H9 (cell line): ENCODE data around the gene IL11RA. TPM values are rescaled to one million over a fixed set of nuclear protein-coding genes. Genes with fewer than 3 reads are reported as not detected.

ENCODE experiments used
- DNase-seq: peaks from one replicate; pipeline ENCODE4 v3.0.0-alpha.2; 2017
- H2AFZ ChIP-seq: one replicate; pipeline ENCODE4 v1.6.1; 2013; ENCODE audit warnings: mild to moderate bottlenecking, low read length, control low read depth, moderate library complexity
- H2AK5ac ChIP-seq: 2 replicates; pipeline ENCODE4 v1.6.1; 2013; ENCODE audit warnings: low read length, control low read depth, mixed read lengths; ENCODE audit not compliant: insufficient read length
- H2BK120ac ChIP-seq: one replicate; pipeline ENCODE4 v1.6.1; 2013; ENCODE audit warnings: low read depth, mild to moderate bottlenecking, low read length, control low read depth, inconsistent platforms; ENCODE audit not compliant: poor library complexity, severe bottlenecking
- H2BK12ac ChIP-seq: 2 replicates; pipeline ENCODE4 v1.6.1; 2013; ENCODE audit warnings: low read length, control low read depth, mixed read lengths, low read depth; ENCODE audit not compliant: insufficient read length
- H2BK15ac ChIP-seq: 2 replicates; pipeline ENCODE4 v1.6.1; 2013; ENCODE audit warnings: low read depth, low read length, control low read depth
- H2BK20ac ChIP-seq: one replicate; pipeline ENCODE4 v1.6.1; 2013; ENCODE audit warnings: low read depth, mild to moderate bottlenecking, low read length, control low read depth, inconsistent platforms; ENCODE audit not compliant: poor library complexity, severe bottlenecking
- H2BK5ac ChIP-seq: 2 replicates; pipeline ENCODE4 v1.6.1; 2013; ENCODE audit warnings: low read length, control low read depth, mixed read lengths; ENCODE audit not compliant: insufficient read length
- H3K14ac ChIP-seq: 2 replicates; pipeline ENCODE4 v1.6.1; 2013; ENCODE audit warnings: low read length, control low read depth; ENCODE audit not compliant: insufficient read depth
- H3K18ac ChIP-seq: 2 replicates; pipeline ENCODE4 v1.6.1; 2013; ENCODE audit warnings: low read depth, mild to moderate bottlenecking, mixed read lengths, low read length, control low read depth; ENCODE audit not compliant: insufficient read length
- H3K23ac ChIP-seq: 2 replicates; pipeline ENCODE4 v1.6.1; 2013; ENCODE audit warnings: low read length, control low read depth, mixed read lengths, low read depth; ENCODE audit not compliant: insufficient read length
- H3K23me2 ChIP-seq: 2 replicates; pipeline ENCODE4 v1.6.1; 2013; ENCODE audit warnings: low read depth, mild to moderate bottlenecking, mixed read lengths, low read length, control low read depth; ENCODE audit not compliant: insufficient read length, poor library complexity, severe bottlenecking
- H3K27ac ChIP-seq: 2 replicates; pipeline ENCODE4 v1.5.1; 2013; ENCODE audit warnings: low read length, control low read depth, mixed read lengths, low read depth; ENCODE audit not compliant: insufficient read length
- H3K27me3 ChIP-seq: 2 replicates; pipeline ENCODE4 v1.6.1; 2013; ENCODE audit warnings: low read length, control low read depth, inconsistent platforms; ENCODE audit not compliant: insufficient read depth
- H3K4ac ChIP-seq: 2 replicates; pipeline ENCODE4 v1.6.1; 2013; ENCODE audit warnings: low read depth, mild to moderate bottlenecking, control low read depth, inconsistent platforms, low read length, moderate library complexity
- H3K4me1 ChIP-seq: 2 replicates; pipeline ENCODE4 v1.6.1; 2013; ENCODE audit warnings: low read length, control low read depth, inconsistent platforms; ENCODE audit not compliant: insufficient read depth
- H3K4me2 ChIP-seq: 2 replicates; pipeline ENCODE4 v1.6.1; 2013; ENCODE audit warnings: low read length, control low read depth, mixed read lengths; ENCODE audit not compliant: insufficient read length, insufficient read depth
- H3K56ac ChIP-seq: 2 replicates; pipeline ENCODE4 v1.6.1; 2013; ENCODE audit warnings: low read depth, mild to moderate bottlenecking, mixed read lengths, low read length, control low read depth; ENCODE audit not compliant: insufficient read length
- H3K79me1 ChIP-seq: 2 replicates; pipeline ENCODE4 v1.6.1; 2013; ENCODE audit warnings: low read depth, mild to moderate bottlenecking, moderate library complexity, low read length, control low read depth, inconsistent platforms; ENCODE audit not compliant: insufficient read depth, poor library complexity, severe bottlenecking
- H3K79me2 ChIP-seq: 2 replicates; pipeline ENCODE4 v1.6.1; 2013; ENCODE audit warnings: low read length, control low read depth, inconsistent platforms; ENCODE audit not compliant: insufficient read depth
- H3K9ac ChIP-seq: 2 replicates; pipeline ENCODE4 v1.6.1; 2013; ENCODE audit warnings: low read length, control low read depth, mixed read lengths; ENCODE audit not compliant: insufficient read length; ENCODE audit errors: extremely low read depth
- H3K9me3 ChIP-seq: one replicate; pipeline ENCODE4 v1.6.1; 2013; ENCODE audit warnings: low read depth, low read length, inconsistent platforms; ENCODE audit not compliant: control insufficient read depth
- H3T11ph ChIP-seq: one replicate; pipeline ENCODE4 v1.6.1; 2013; ENCODE audit warnings: mild to moderate bottlenecking, low read length, control low read depth, inconsistent platforms
- H4K20me1 ChIP-seq: one replicate; pipeline ENCODE4 v1.6.1; 2013; ENCODE audit not compliant: control insufficient read depth, insufficient read length, insufficient read depth
- H4K5ac ChIP-seq: 2 replicates; pipeline ENCODE4 v1.6.1; 2013; ENCODE audit warnings: low read depth, mild to moderate bottlenecking, mixed read lengths, low read length, control low read depth; ENCODE audit not compliant: insufficient read length
- H4K8ac ChIP-seq: replicated peaks from 2 replicates; pipeline ENCODE4 v1.6.1; 2013; ENCODE audit warnings: low read length, control low read depth, mixed read lengths, low read depth; ENCODE audit not compliant: insufficient read length
- H4K91ac ChIP-seq: 2 replicates; pipeline ENCODE4 v1.6.1; 2013; ENCODE audit warnings: low read depth, mild to moderate bottlenecking, moderate library complexity, mixed read lengths, low read length, control low read depth; ENCODE audit not compliant: insufficient read length
- H3K27ac Mint-ChIP-seq, 3 experiments: 2 replicates in 2 of 3; 3 replicates in 1 of 3; pipeline ENCODE4 v1.8.0; 2020 to 2021; ENCODE audit warnings: mixed read lengths in 3 of 3, mild to moderate bottlenecking in 1 of 3, moderate library complexity in 1 of 3
- H3K27me3 Mint-ChIP-seq: 2 replicates; pipeline ENCODE4 v1.8.0; 2021; ENCODE audit warnings: low read depth, mild to moderate bottlenecking, moderate library complexity, mixed read lengths
- H3K36me3 Mint-ChIP-seq, 3 experiments: 2 replicates in 2 of 3; 3 replicates in 1 of 3; pipeline ENCODE4 v1.8.0; 2020 to 2021; ENCODE audit warnings: low read depth in 3 of 3, mixed read lengths in 3 of 3; ENCODE audit not compliant: insufficient read depth in 1 of 3
- H3K4me1 Mint-ChIP-seq, 2 experiments: 2 replicates each; pipeline ENCODE4 v1.8.0; 2020; ENCODE audit warnings: mixed read lengths in 2 of 2
- H3K4me3 Mint-ChIP-seq, 2 experiments: 2 replicates in 1 of 2; 3 replicates in 1 of 2; pipeline ENCODE4 v1.8.0; 2020 to 2021; ENCODE audit warnings: mild to moderate bottlenecking in 2 of 2, mixed read lengths in 2 of 2, moderate library complexity in 1 of 2
- H3K9me3 Mint-ChIP-seq, 2 experiments: 2 replicates in 1 of 2; 3 replicates in 1 of 2; pipeline ENCODE4 v1.8.0; 2020; ENCODE audit warnings: mild to moderate bottlenecking in 2 of 2, mixed read lengths in 2 of 2, moderate library complexity in 1 of 2
- CTCF ChIP-seq: fragments of 200-600 bp; sonication (generic); conservative IDR thresholded peaks from 3 replicates; pipeline ENCODE4 v1.8.0; 2021; ENCODE audit warnings: antibody characterized with exemption, mild to moderate bottlenecking
- WGBS: extraction: QIAGEN DNeasy Blood & Tissue Kit; methylation state at CpG from one replicate; pipeline ENCODE4 v1.1.7; 2013; ENCODE audit warnings: missing lambda C conversion rate, low lambda C conversion rate, mixed read lengths; ENCODE audit not compliant: insufficient read length; ENCODE audit errors: extremely low coverage; 5-methylcytosine and 5-hydroxymethylcytosine counted together
- total RNA-seq: library from RNA; stranded (reverse); gene quantifications from 2 replicates; pipeline ENCODE4 v1.2.1, GENCODE V29; 2021

The IL11RA gene
- total RNA-seq, 1 experiment from 2014 or later, result 8.7 TPM

GRCh38 chr9:34656992-34657391, 5.0 kb downstream of the IL11RA start:
- Histone ChIP-seq H2BK15ac (no peak overlapping the region), H4K91ac (no peak overlapping the region), H3K79me2 (no peaks in the 10 kb centered on the region), H3K9me3 (no peaks in the 10 kb centered on the region), H3K14ac (no peak overlapping the region), H3K4me2 (no peak overlapping the region), H2AK5ac (no peak overlapping the region), H4K20me1 (peaks cover 3% of the 10 kb centered on the region), H2BK12ac (no peak overlapping the region), H3K23me2 (peaks cover 3% of the 10 kb centered on the region), H2BK5ac (no peak overlapping the region), H3K27me3 (no peaks in the 10 kb centered on the region), H3K4me1 (peaks cover 5% of the 10 kb centered on the region; the same call in 1 of the 2 replicates), H2AFZ (no peak overlapping the region), H3K18ac (no peak overlapping the region), H3K9ac (no peak overlapping the region), H3K4ac (no peak overlapping the region), H4K5ac (no peak overlapping the region), H3K23ac (no peak overlapping the region), H3T11ph (no peak overlapping the region), H4K8ac (no peak overlapping the region), H2BK120ac (no peak overlapping the region), H3K79me1 (no peaks in the 10 kb centered on the region), H3K27ac (no peak overlapping the region), H3K56ac (no peak overlapping the region), H2BK20ac (no peak overlapping the region)
- Mint-ChIP-seq H3K36me3 (no peaks in the 10 kb centered on the region), H3K4me3 (no peak overlapping the region), H3K27ac (no peak overlapping the region), H3K9me3 (no peaks in the 10 kb centered on the region), H3K4me1 (peaks cover 21 to 34% of the 10 kb centered on the region in 2 experiments), H3K27me3 (peaks cover 6% of the 10 kb centered on the region)
- no CpG with 5 or more reads among the region's 5 CpGs for WGBS
- no peak for TF ChIP-seq CTCF
- DNase-seq, result no peak
